CD4-positive, alpha-beta T cell treated with Interleukin-4 for 4 hours (primary cell): ENCODE results near the gene B4GALT6.
A peak's percentile ranks its signal among the peaks of the same experiment; 100 is the strongest.

Experiments used
- DNase-seq: peaks from one replicate; pipeline ENCODE4 v3.0.0-alpha.2; 2020

Gene B4GALT6

DNA sequence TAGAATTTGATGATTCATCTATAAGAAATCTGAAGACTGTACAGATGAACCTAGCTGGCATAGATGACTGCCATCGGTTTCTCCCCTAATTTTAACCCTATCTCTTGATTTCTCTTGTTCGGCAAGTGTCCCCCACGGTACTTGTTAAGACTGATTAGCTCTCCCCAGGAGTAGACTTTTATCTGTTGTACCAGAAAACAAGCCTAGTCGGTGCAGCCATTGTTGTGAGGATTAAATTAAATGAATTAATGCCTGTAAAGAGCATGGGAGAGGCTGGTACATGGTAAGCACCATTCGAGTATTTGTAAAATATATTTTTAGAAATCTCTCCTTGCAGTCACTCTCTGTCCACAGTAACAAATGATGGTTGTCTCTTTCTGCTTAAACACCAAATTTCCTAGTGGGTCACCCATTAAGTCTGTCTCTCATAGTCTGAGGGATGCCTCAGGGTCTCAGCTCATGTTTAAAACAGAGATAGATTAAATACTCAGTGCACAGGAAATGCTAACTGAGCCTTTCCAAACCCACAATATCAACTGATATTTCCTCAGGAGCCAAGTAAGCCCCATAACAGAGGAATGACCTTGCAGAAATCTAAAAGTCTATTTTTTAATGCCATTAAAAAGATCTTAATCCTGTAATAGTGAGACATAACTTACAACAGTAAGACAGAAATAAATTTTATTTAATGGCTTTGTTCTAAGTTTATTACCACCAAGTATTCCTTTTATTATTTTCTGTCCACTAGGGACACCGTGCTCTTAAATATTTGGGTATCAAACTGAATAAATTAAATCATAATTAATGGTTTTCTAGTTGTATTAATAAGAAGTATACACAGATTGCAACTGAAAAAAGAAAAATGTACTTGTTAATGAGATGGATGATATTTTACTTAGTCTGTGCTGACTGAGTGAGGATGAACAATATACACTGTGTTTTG is 2.9 kb upstream of the B4GALT6 start:
- DNase-seq = no peak

- DNase-seq = no peak
Measured at GRCh38 chr18:31686572-31686971, 2.2 kb upstream of the B4GALT6 start.

DNA sequence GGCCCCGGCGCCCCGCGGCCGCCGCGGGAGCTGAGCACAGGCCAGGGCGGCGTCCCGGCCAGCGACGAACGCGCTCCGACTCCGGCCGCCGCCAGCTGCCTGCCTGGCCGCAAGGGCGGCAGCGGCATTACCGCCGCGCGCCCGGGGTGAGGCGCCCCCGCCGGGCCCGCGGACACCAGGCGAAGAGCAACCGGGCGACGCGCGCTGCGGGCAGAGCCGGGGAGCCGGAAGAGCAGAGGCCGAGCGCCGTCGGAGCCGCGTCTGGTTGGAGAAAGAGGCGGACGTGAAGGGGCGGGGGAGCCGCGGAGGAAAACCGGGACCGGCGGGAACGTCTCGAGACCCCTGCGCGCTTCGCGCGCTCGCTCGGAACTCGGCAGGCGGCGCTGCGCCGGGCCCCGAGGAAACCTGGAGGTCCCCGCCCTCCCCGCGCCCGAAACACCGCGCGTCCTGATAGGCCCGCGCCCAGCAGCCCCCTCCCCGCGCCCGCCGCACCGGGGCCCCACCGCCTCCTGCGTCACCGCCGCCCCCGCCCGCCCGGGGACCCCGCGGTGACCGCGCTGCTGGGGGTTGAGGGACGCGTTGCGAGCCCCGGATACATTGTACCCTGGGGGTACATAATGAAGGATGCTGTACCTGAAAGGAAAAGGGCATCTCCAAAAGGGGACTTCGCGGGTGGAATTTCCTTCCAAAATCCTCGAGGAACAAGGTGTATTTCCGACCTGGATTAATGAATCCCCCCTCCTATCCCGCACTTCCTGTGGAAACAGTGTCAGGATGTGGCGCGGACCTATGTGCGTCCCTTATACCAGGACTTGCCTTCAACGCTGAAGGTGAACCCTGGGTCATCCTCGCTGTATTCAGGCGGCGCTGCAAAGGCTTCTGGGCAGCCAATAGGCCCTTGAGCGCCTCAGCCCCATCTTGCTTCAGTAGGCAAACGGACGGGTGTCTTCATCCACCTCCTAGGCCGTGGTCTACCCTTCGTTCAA is 1.0 kb upstream of the B4GALT6 start:
- peak; percentile 10 for DNase-seq

DNA sequence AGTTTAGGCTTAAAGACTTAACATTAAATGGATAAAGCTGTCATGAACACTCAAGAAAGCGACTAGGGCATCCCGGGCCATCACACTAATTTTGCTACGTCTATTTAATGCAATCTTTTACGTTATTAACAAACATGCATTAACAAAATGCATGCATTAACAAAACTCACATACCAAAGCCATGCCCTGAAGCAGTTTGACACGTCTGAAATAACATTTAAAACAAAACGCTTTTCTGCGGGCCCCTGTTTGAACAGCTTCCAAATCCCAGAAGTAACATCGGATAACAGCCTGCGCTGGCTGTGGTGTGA is 458 bp downstream of the B4GALT6 start:
- no peak for DNase-seq

- DNase-seq = no peak
Measured at GRCh38 chr18:31683106-31683505, 1.3 kb downstream of the B4GALT6 start.

- DNase-seq = no peak
Measured at GRCh38 chr18:31680831-31681568, 3.4 kb downstream of the B4GALT6 start.

DNA sequence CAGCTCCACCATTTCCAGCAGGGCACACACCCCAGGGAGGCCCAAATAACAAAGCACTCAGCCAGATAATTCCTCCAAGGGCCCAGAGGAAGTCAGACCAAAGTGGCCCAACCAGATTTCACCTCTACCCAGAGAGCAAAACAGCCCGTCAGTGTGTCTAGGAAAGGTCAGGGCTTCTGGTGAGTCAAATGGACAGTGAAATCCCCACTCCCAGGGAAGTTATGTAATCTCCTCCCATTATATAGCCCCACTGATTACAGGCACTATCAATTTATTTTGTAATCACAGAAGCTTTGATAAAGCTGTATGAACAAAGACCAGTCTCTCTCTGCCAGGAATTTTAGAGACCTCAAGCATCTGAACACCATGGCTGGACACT is 4.0 kb downstream of the B4GALT6 start:
- DNase-seq = no peak

DNA sequence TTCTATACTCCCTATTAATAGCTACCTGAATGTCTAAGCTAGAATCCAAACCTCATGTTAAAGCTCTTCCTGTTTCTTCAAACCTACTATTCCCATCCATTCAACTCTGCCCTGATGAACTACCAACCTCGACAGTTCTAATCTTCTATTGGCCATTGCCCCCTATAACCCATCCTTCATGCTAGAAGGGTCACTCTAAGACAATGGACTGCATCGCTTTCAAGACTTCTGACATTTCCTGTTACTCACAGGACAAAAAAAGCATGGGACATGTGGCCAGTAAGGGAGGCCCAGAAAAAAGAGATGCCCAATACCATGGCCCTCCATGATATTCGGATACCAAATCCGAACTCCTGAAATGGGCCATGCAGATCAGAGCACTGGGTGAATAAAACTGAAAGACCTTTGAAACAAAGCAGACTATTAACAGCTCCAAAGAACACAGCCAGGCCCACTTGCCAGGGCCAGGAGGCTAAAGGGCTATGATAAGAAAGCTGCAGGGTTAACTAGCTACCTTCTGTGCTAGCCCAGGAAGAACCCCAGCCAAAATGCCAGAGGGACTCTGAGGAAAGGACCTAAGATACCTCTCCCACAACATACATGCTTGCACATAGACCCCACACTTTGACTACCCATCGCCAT is 4.5 kb downstream of the B4GALT6 start:
- DNase-seq = no peak

DNA sequence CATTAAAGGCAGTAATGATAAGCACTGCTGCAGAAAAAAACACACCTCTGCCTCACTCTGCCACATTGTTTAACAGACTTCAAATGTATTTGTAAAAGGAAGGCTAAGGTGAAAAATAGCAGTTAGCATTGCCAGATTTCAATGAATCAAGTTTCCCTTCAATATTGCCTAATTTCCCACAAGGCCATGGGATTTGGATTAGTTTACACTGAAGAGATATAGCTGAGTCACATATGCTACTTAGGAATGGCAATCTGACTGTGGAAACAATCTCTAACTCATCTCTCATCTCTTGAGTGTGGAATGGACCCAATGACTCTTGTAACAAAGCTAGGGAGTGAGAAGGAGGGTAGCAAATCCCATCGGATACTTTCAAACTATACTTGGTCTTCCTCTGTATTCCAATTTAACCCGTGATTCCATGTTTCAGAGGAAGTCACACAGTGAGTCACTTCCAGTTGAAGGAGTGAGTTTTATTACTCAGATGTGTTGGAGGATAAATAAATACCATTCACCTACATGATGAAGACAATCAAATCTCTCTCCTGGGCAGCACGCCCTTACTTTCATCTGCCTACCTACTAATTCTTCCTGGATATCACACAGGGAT is 5.1 kb downstream of the B4GALT6 start:
- DNase-seq = no peak

GRCh38 chr18:31678425-31678824 is 6.0 kb downstream of the B4GALT6 start:
- DNase-seq = no peak

GRCh38 chr18:31677592-31677991 is 6.8 kb downstream of the B4GALT6 start:
- no peak for DNase-seq

DNA sequence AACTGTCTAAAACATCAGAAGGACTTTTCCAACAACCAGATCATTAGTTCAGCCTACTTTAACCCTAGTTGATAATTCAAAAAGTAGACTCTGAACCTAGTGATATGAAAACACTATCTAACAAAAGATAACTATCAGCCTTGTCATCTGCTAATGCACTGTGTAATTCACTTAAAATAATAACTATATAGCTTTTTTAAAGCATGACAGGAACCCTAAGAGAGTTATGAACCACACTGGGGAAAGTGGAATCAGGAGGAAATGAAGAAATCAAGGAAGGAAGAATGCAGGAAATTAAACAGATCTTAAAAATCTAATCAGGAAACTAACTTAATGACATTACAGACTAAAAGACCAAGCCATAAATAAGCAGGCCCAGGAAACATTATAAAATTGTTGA is 9.0 kb downstream of the B4GALT6 start:
- no peak for DNase-seq

GRCh38 chr18:31672628-31673135 is 11.7 kb downstream of the B4GALT6 start:
- no peak for DNase-seq

DNA sequence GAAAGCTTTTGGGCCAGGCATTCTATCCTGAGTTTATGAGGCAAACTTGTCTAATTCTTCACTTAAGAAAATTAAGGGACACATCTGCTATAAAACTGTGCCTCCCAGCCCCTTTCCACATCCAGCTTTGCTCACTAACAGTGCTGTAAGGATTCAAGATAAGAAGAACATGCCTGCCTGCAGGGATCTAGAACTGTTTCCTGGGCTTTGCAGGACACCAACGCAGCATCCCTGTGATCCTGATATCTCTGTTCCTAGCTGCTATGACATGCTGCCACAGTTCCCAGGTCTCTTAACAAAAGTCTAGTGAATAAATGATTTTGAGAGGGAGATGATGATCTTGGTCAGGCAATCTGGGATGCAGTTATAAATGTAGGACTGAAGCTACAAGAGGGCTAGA is 12.4 kb downstream of the B4GALT6 start:
- DNase-seq = no peak

GRCh38 chr18:31669541-31669940 is 14.8 kb downstream of the B4GALT6 start:
- no peak for DNase-seq

GRCh38 chr18:31667185-31667584 is 17.2 kb downstream of the B4GALT6 start:
- DNase-seq = no peak

DNA sequence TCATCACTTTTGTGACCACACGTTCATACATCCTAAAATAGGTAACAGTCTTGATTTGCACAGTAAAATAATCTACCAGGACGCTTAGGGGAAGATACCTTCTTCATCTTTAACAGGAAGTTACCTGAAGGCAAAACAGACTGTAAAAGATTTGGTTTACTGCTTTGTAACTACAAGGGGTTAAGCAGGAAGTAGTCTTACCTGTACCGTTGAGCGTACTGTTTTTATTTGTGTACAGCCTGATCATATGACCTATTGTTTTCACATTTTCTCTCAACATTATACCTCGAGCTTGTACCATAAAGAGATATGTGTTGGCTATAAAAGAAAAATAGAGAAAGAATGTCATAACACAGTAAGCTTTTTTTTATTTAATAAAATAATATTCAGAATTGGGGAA is 18.3 kb downstream of the B4GALT6 start:
- DNase-seq = no peak

GRCh38 chr18:31664101-31664500 is 20.3 kb downstream of the B4GALT6 start:
- DNase-seq = no peak

GRCh38 chr18:31661965-31662364 is 22.4 kb downstream of the B4GALT6 start:
- no peak for DNase-seq

DNA sequence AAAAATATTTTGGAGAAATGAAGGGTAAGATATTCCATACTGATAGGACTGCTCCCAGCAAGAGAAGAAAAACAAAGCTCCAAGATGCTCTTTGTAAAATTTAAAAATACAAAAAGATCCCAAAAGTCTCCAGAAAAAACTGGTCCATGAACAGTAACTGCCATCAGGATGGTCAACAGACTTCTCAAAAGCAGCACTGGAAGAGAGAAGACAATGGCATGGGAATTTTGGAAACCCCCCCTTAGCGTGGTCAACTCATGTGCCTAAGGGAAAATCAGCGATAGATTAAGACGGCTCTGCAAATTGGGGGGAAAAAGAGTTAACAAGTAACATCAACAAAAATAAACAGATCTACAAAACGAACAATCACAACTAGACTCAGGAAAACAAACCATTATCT is 23.6 kb downstream of the B4GALT6 start:
- no peak for DNase-seq

DNA sequence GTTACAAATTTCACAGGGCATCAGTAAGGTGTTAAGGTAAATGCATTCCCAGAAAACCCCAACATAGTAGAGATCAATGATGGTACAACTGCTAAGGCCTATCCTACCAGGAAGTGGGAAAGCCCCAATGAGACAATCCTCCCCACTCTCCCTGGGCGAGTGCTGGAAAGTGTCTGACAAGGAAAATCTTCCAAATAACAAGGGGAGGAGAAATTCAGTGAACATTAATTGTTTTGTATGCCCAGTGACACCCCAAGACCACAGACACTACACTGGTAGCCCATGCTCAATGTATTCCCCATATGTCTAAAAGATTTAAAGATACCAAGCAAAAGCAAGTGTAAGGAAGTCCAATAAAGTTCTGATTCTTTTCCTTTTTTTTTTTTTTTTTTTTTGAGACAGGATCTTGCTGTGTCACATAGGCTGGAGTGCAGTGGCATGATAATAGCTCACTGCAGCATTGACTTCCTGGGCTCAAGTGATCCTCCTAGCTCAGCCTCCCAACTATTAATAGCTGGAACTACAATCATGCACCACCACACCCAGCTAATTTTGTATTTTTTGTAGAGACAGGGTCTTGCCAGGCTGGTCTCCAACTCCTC is 24.7 kb downstream of the B4GALT6 start:
- DNase-seq = no peak
